GM23338 (cell line): ENCODE data around the gene PLEKHD1. TPM values are rescaled to one million over a fixed set of nuclear protein-coding genes. Genes with fewer than 3 reads are reported as not detected.

Experiments used
- ATAC-seq: fragments of 200-7000 bp; cut with Tn5 transposase; 3 replicates; pipeline ENCODE4 v1.9.1; 2020
- DNase-seq: peaks from one replicate; pipeline ENCODE4 v3.0.0-alpha.2; 2015; ENCODE audit warnings: low spot score
- H2AFZ ChIP-seq: fragments of 200-600 bp; sonication (generic); 2 replicates; pipeline ENCODE4 v1.8.0; 2016; ENCODE audit warnings: antibody characterized with exemption, mild to moderate bottlenecking, moderate library complexity
- H3F3A ChIP-seq: fragments of 200-600 bp; sonication (generic); replicated peaks from 2 replicates; pipeline ENCODE4 v1.8.0; 2017; ENCODE audit warnings: antibody characterized with exemption, mixed run types, low read depth
- H3K27ac ChIP-seq: fragments of 200-600 bp; sonication (generic); 2 replicates; pipeline ENCODE4 v1.6.1; 2016; ENCODE audit warnings: low read depth
- H3K27me3 ChIP-seq: fragments of 200-600 bp; sonication (generic); 2 replicates; pipeline ENCODE4 v1.8.0; 2016; ENCODE audit warnings: mild to moderate bottlenecking, mixed run types, moderate library complexity; ENCODE audit not compliant: insufficient read depth
- H3K36me3 ChIP-seq: fragments of 200-600 bp; sonication (generic); 2 replicates; pipeline ENCODE4 v1.8.0; 2016; ENCODE audit warnings: mild to moderate bottlenecking; ENCODE audit not compliant: insufficient read depth
- H3K4me1 ChIP-seq: fragments of 200-600 bp; sonication (generic); 2 replicates; pipeline ENCODE4 v1.8.0; 2016; ENCODE audit warnings: mild to moderate bottlenecking, moderate library complexity; ENCODE audit not compliant: insufficient read depth
- H3K4me2 ChIP-seq: fragments of 200-600 bp; sonication (generic); 2 replicates; pipeline ENCODE4 v1.7.1; 2017; ENCODE audit warnings: mixed run types
- H3K4me3 ChIP-seq: fragments of 200-600 bp; sonication (generic); 2 replicates; pipeline ENCODE4 v1.6.1; 2016; ENCODE audit warnings: mixed run types
- H3K79me2 ChIP-seq: fragments of 200-600 bp; sonication (generic); replicated peaks from 2 replicates; pipeline ENCODE4 v1.8.0; 2017; ENCODE audit warnings: mild to moderate bottlenecking; ENCODE audit not compliant: insufficient read depth
- H3K9me2 ChIP-seq: fragments of 200-600 bp; sonication (generic); 2 replicates; pipeline ENCODE4 v1.8.0; 2017; ENCODE audit not compliant: insufficient read depth
- H4K20me1 ChIP-seq: fragments of 200-600 bp; sonication (generic); replicated peaks from 2 replicates; pipeline ENCODE4 v1.8.0; 2017; ENCODE audit warnings: mild to moderate bottlenecking; ENCODE audit not compliant: insufficient read depth
- H3K27ac Mint-ChIP-seq: 2 replicates; pipeline ENCODE4 v1.8.0; 2020; ENCODE audit warnings: inconsistent platforms, mild to moderate bottlenecking, moderate library complexity, mixed read lengths
- H3K27me3 Mint-ChIP-seq: 3 replicates; pipeline ENCODE4 v1.8.0; 2022; ENCODE audit warnings: low read depth, mild to moderate bottlenecking, moderate library complexity, mixed read lengths, inconsistent platforms; ENCODE audit not compliant: insufficient read depth, poor library complexity
- H3K36me3 Mint-ChIP-seq: 3 replicates; pipeline ENCODE4 v1.8.0; 2021; ENCODE audit warnings: low read depth, mild to moderate bottlenecking, inconsistent platforms, moderate library complexity, mixed read lengths
- H3K4me1 Mint-ChIP-seq: 3 replicates; pipeline ENCODE4 v1.8.0; 2020; ENCODE audit warnings: mild to moderate bottlenecking, inconsistent platforms, mixed read lengths
- H3K4me3 Mint-ChIP-seq: 3 replicates; pipeline ENCODE4 v1.8.0; 2021; ENCODE audit warnings: moderate library complexity, mild to moderate bottlenecking, inconsistent platforms, mixed read lengths
- H3K9me3 Mint-ChIP-seq: 3 replicates; pipeline ENCODE4 v1.8.0; 2020; ENCODE audit warnings: moderate library complexity, mild to moderate bottlenecking, inconsistent platforms, mixed read lengths
- CREB1 ChIP-seq: fragments of 250-450 bp; sonication (Bioruptor Pico); IDR thresholded peaks from 2 replicates; pipeline ENCODE4 v1.5.0; 2020; ENCODE audit warnings: low read depth, mild to moderate bottlenecking, moderate library complexity
- ETS1 ChIP-seq: IDR thresholded peaks from 2 replicates; pipeline ENCODE4 v1.6.1; 2016; ENCODE audit warnings: antibody characterized with exemption
- EZH2 ChIP-seq: fragments of 200-600 bp; sonication (generic); IDR thresholded peaks from one replicate; pipeline ENCODE4 v1.8.0; 2017; ENCODE audit warnings: antibody characterized with exemption, mild to moderate bottlenecking, low read depth; ENCODE audit not compliant: unreplicated experiment
- EZH2phosphoT487 ChIP-seq: fragments of 200-600 bp; sonication (generic); IDR thresholded peaks from one replicate; pipeline ENCODE4 v1.8.1; 2018; ENCODE audit warnings: antibody characterized with exemption; ENCODE audit not compliant: unreplicated experiment
- JUNB ChIP-seq: IDR thresholded peaks from one replicate; pipeline ENCODE4 v1.6.1; 2016; ENCODE audit warnings: antibody characterized with exemption; ENCODE audit not compliant: unreplicated experiment
- NANOG ChIP-seq: IDR thresholded peaks from 2 replicates; pipeline ENCODE4 v1.6.1; 2016; ENCODE audit warnings: antibody characterized with exemption, borderline replicate concordance
- POLR2AphosphoS5 ChIP-seq: IDR thresholded peaks from 2 replicates; pipeline ENCODE4 v1.6.1; 2016; ENCODE audit warnings: antibody characterized with exemption, low read depth
- STAT1 ChIP-seq: IDR thresholded peaks from one replicate; pipeline ENCODE4 v1.6.1; 2016; ENCODE audit warnings: antibody characterized with exemption; ENCODE audit not compliant: unreplicated experiment
- ZNF114 ChIP-seq: fragments of 250-450 bp; sonication (Bioruptor Pico); IDR thresholded peaks from 2 replicates; pipeline ENCODE4 v1.5.0; 2020; ENCODE audit warnings: mild to moderate bottlenecking, moderate library complexity
- ZNF331 ChIP-seq: fragments of 250-450 bp; sonication (Bioruptor Pico); IDR thresholded peaks from 2 replicates; pipeline ENCODE4 v1.5.0; 2020; ENCODE audit warnings: low read depth, mild to moderate bottlenecking, moderate library complexity
- ZNF462 ChIP-seq: fragments of 250-450 bp; sonication (Bioruptor Pico); IDR thresholded peaks from 2 replicates; pipeline ENCODE4 v1.5.0; 2020; ENCODE audit warnings: mild to moderate bottlenecking, moderate library complexity
- polyA plus RNA-seq: library from polyadenylated mRNA; unstranded; fragments of >200 nt; fragmentation: Nextera tagmentation; extraction: Ambion mirVana; gene quantifications from 2 replicates; pipeline ENCODE4 v1.2.1, GENCODE V29; 2016
- total RNA-seq: library from RNA; depleted of rRNA; stranded (reverse); fragments of >200 nt; shearing (Covaris generic); gene quantifications from 2 replicates; pipeline ENCODE4 v1.2.3, GENCODE V29; 2014
- TF ChIP-seq, protein P1 (sequence below), 2 experiments: fragments of 200-600 bp in 1 of 2; sonication (generic) in 1 of 2; conservative IDR thresholded peaks; 2 replicates each; pipeline versions ENCODE4 v1.5.1 to v1.6.1; 2016 to 2017; ENCODE audit warnings: antibody characterized with exemption in 2 of 2, low read depth in 2 of 2, mild to moderate bottlenecking in 2 of 2, moderate library complexity in 1 of 2
- TF ChIP-seq, protein P2 (sequence below): IDR thresholded peaks from one replicate; pipeline ENCODE4 v1.6.1; 2018; ENCODE audit warnings: antibody characterized with exemption; ENCODE audit not compliant: unreplicated experiment

The PLEKHD1 gene
- total and polyA plus RNA-seq, 2 experiments from 2014 or later = 0.19 to 0.28 TPM

GRCh38 chr14:69561893-69562292 is 77.4 kb downstream of the PLEKHD1 start:
- Histone ChIP-seq H3K4me1 (peaks cover 13% of the 10 kb centered on the region; the same call in 1 of the 2 replicates), H3K4me2 (no peak overlapping the region), H3K36me3 (no peaks in the 10 kb centered on the region), H3F3A (no peaks in the 10 kb centered on the region), H3K27me3 (peaks cover 10% of the 10 kb centered on the region), H4K20me1 (no peaks in the 10 kb centered on the region), H3K79me2 (no peaks in the 10 kb centered on the region), H3K4me3 (no peak overlapping the region), H3K27ac (no peak overlapping the region), H3K9me2 (no peaks in the 10 kb centered on the region), H2AFZ (no peak overlapping the region)
- H3K27ac Mint-ChIP-seq = no peak overlapping the region
- no peak overlapping the region for H3K4me3 Mint-ChIP-seq
- DNase-seq = no peak
- no peaks in the 10 kb centered on the region for H3K36me3 Mint-ChIP-seq
- H3K4me1 Mint-ChIP-seq = peaks cover 22% of the 10 kb centered on the region
- H3K9me3 Mint-ChIP-seq = no peaks in the 10 kb centered on the region; the same call in 2 of the 3 replicates
- ATAC-seq = no peak
- no peak for TF ChIP-seq CREB1 (CRISPR knock-in tag)
- no peak for TF ChIP-seq POLR2AphosphoS5
- TF ChIP-seq STAT1 = no peak
- TF ChIP-seq EZH2phosphoT487 = no peak
- no peak for TF ChIP-seq ZNF462 (CRISPR knock-in tag)
- TF ChIP-seq ETS1 = no peak
- TF ChIP-seq EZH2 = no peak
- no peak for TF ChIP-seq ZNF114
- no peak for TF ChIP-seq JUNB
- no peak for TF ChIP-seq ZNF331 (CRISPR knock-in tag)
- TF ChIP-seq NANOG = no peak
- TF ChIP-seq, protein P1, sequence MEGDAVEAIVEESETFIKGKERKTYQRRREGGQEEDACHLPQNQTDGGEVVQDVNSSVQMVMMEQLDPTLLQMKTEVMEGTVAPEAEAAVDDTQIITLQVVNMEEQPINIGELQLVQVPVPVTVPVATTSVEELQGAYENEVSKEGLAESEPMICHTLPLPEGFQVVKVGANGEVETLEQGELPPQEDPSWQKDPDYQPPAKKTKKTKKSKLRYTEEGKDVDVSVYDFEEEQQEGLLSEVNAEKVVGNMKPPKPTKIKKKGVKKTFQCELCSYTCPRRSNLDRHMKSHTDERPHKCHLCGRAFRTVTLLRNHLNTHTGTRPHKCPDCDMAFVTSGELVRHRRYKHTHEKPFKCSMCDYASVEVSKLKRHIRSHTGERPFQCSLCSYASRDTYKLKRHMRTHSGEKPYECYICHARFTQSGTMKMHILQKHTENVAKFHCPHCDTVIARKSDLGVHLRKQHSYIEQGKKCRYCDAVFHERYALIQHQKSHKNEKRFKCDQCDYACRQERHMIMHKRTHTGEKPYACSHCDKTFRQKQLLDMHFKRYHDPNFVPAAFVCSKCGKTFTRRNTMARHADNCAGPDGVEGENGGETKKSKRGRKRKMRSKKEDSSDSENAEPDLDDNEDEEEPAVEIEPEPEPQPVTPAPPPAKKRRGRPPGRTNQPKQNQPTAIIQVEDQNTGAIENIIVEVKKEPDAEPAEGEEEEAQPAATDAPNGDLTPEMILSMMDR (conservative IDR thresholded peaks at IDR 0.05; ENCODE audit: low read depth in 2 of 2) = no peak
- TF ChIP-seq, protein P2, sequence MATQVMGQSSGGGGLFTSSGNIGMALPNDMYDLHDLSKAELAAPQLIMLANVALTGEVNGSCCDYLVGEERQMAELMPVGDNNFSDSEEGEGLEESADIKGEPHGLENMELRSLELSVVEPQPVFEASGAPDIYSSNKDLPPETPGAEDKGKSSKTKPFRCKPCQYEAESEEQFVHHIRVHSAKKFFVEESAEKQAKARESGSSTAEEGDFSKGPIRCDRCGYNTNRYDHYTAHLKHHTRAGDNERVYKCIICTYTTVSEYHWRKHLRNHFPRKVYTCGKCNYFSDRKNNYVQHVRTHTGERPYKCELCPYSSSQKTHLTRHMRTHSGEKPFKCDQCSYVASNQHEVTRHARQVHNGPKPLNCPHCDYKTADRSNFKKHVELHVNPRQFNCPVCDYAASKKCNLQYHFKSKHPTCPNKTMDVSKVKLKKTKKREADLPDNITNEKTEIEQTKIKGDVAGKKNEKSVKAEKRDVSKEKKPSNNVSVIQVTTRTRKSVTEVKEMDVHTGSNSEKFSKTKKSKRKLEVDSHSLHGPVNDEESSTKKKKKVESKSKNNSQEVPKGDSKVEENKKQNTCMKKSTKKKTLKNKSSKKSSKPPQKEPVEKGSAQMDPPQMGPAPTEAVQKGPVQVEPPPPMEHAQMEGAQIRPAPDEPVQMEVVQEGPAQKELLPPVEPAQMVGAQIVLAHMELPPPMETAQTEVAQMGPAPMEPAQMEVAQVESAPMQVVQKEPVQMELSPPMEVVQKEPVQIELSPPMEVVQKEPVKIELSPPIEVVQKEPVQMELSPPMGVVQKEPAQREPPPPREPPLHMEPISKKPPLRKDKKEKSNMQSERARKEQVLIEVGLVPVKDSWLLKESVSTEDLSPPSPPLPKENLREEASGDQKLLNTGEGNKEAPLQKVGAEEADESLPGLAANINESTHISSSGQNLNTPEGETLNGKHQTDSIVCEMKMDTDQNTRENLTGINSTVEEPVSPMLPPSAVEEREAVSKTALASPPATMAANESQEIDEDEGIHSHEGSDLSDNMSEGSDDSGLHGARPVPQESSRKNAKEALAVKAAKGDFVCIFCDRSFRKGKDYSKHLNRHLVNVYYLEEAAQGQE = no peak
- peaks cover 8% of the 10 kb centered on the region for H3K27me3 Mint-ChIP-seq
